Gastrocnemius medialis (tissue), 4 donors: ENCODE results near the gene ERC2.

Experiments used
- CTCF ChIP-seq, 5 experiments: fragments of 450-650 bp in 3 of 5; fragments of 200-600 bp in 2 of 5; sonication (generic) in 2 of 5; IDR thresholded peaks in 4 of 5; conservative IDR thresholded peaks in 1 of 5; 1 replicate in 4 of 5; 2 replicates in 1 of 5; pipeline ENCODE4 v1.5.1; 2016 to 2019; ENCODE audit warnings: antibody characterized with exemption in 5 of 5, mild to moderate bottlenecking in 3 of 5, moderate library complexity in 3 of 5
- POLR2A ChIP-seq, 2 donors: fragments of 450-650 bp; IDR thresholded peaks; one replicate each; pipeline ENCODE4 v1.6.1; 2017; ENCODE audit warnings: antibody characterized with exemption in 2 of 2, mild to moderate bottlenecking in 2 of 2, moderate library complexity in 2 of 2

DNA sequence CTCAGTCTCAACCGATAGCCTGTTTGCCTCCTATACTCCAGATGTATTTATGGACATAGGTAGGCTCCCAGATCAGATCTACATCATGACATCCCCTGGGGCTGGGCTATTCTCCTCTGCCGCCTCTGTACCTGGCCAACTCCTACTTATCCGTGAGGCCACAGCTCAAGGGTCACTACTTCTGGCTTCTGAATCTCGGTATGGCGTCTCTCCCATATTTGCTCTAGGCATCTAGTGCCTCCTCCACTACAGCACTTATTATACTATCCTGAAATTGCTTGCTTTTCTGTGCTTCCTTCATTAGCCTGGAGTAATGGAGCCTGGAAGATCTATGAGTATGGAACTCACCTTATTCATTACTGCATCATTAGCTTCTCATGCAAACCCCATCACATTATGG lies 808.6 kb downstream of the ERC2 start:
- TF ChIP-seq CTCF (IDR thresholded peaks at IDR 0.05 in 4 of 5, conservative IDR thresholded peaks at IDR 0.05 in 1 of 5) (no peak), POLR2A (IDR thresholded peaks at IDR 0.05) (no peak)
